Endothelial cell of umbilical vein (primary cell): Measurements from ENCODE around the gene MEAK7. TPM values are rescaled to one million over a fixed set of nuclear protein-coding genes. Genes with fewer than 3 reads are reported as not detected.

Experiments
- BruUV-seq: library from RNA; stranded (reverse); fragments of 400-500 nt; replicated peaks from 2 replicates; lab custom pipeline; 2021; lab: Mats Ljungman, UMichigan
- CTCF ChIA-PET: fragments of 300-600, 350-600 bp; sonication (Branson Sonifier 250); formaldehyde crosslinking; loops from one replicate; lab custom pipeline; 2021; ENCODE audit warnings: antibody characterized with exemption, inconsistent platforms; lab: Charles Lee
- POLR2A ChIA-PET: fragments of 300-600, 350-600 bp; sonication (Branson Sonifier 250); formaldehyde crosslinking; loops from one replicate; lab custom pipeline; 2021; ENCODE audit warnings: antibody characterized with exemption, inconsistent platforms; lab: Charles Lee
- DNase-seq: peaks from one replicate; pipeline ENCODE4 v3.0.0-alpha.2; 2011; ENCODE audit warnings: low read depth, low spot score
- FAIRE-seq: peaks from 2 replicates; lab custom pipeline; 2011; peaks lifted over from hg19 to GRCh38; lab: Jason Lieb, UNC
- H2AFZ ChIP-seq: 2 replicates; pipeline ENCODE4 v1.6.0; 2012; ENCODE audit warnings: low read depth, low read length, control low read depth, inconsistent platforms
- H3K27ac ChIP-seq: 2 replicates; pipeline ENCODE4 v1.5.1; 2011; ENCODE audit warnings: low read depth, mild to moderate bottlenecking, control low read depth, low read length, moderate library complexity; ENCODE audit not compliant: insufficient read depth
- H3K27me3 ChIP-seq, 2 experiments: 2 replicates each; pipeline versions ENCODE4 v1.6.0 to v1.6.1; 2011; ENCODE audit warnings: low read length in 2 of 2, mixed read lengths in 1 of 2; ENCODE audit not compliant: control insufficient read depth in 2 of 2, insufficient read depth in 2 of 2
- H3K36me3 ChIP-seq, 2 experiments: 2 replicates in 1 of 2; 3 replicates in 1 of 2; pipeline ENCODE4 v1.5.1; 2011; ENCODE audit warnings: low read length in 2 of 2, mild to moderate bottlenecking in 1 of 2, moderate library complexity in 1 of 2; ENCODE audit not compliant: control insufficient read depth in 2 of 2, insufficient read depth in 2 of 2; ENCODE audit errors: extremely low read depth in 1 of 2
- H3K4me1 ChIP-seq: 3 replicates; pipeline ENCODE4 v1.5.1; 2011; ENCODE audit warnings: mild to moderate bottlenecking, low read length; ENCODE audit not compliant: control insufficient read depth, insufficient read depth; ENCODE audit errors: extremely low read depth
- H3K4me2 ChIP-seq: 2 replicates; pipeline ENCODE4 v1.6.1; 2011; ENCODE audit warnings: low read length, control low read depth, mixed read lengths; ENCODE audit not compliant: insufficient read depth
- H3K4me3 ChIP-seq, 3 experiments: fragments of 200-600 bp in 1 of 3; sonication (generic), shearing (Covaris generic) in 1 of 3; replicated peaks in 1 of 3; 2 replicates each; pipeline ENCODE4 v1.5.1; 2011 to 2016; ENCODE audit warnings: control low read depth in 3 of 3, low read length in 3 of 3, mild to moderate bottlenecking in 2 of 3, inconsistent platforms in 1 of 3, low read depth in 1 of 3, moderate library complexity in 1 of 3; ENCODE audit not compliant: insufficient read depth in 1 of 3
- H3K79me2 ChIP-seq: 2 replicates; pipeline ENCODE4 v1.6.0; 2012; ENCODE audit warnings: low read length, inconsistent platforms; ENCODE audit not compliant: control insufficient read depth, insufficient read depth
- H3K9ac ChIP-seq: replicated peaks from 2 replicates; pipeline ENCODE3; 2011; ENCODE audit warnings: low read length, control low read depth; ENCODE audit not compliant: insufficient read depth; ENCODE audit errors: extremely low read depth
- H3K9me1 ChIP-seq: replicated peaks from 3 replicates; pipeline ENCODE4 v1.6.0; 2011; ENCODE audit warnings: mild to moderate bottlenecking, low read length; ENCODE audit not compliant: control insufficient read depth, insufficient read depth; ENCODE audit errors: extremely low read depth
- H3K9me3 ChIP-seq: replicated peaks from 2 replicates; pipeline ENCODE4 v1.5.1; 2012; ENCODE audit warnings: low read length, inconsistent platforms; ENCODE audit not compliant: control insufficient read depth, insufficient read depth
- H4K20me1 ChIP-seq: replicated peaks from 2 replicates; pipeline ENCODE3; 2011; ENCODE audit warnings: mild to moderate bottlenecking, low read length; ENCODE audit not compliant: control insufficient read depth, insufficient read depth; ENCODE audit errors: extremely low read depth
- EZH2 ChIP-seq: IDR thresholded peaks from 2 replicates; pipeline ENCODE4 v1.6.1; 2012; ENCODE audit warnings: borderline replicate concordance, low read depth, mild to moderate bottlenecking, moderate library complexity, low read length, inconsistent platforms; ENCODE audit not compliant: severe bottlenecking
- FOS ChIP-seq: IDR thresholded peaks from 2 replicates; pipeline ENCODE4 v1.6.1; 2011; ENCODE audit warnings: mild to moderate bottlenecking, low read length, moderate library complexity, borderline replicate concordance; ENCODE audit not compliant: insufficient read depth
- GATA2 ChIP-seq: IDR thresholded peaks from 2 replicates; pipeline ENCODE4 v1.7.0; 2011; ENCODE audit warnings: low read depth, mild to moderate bottlenecking, moderate library complexity, mixed read lengths, low read length; ENCODE audit not compliant: insufficient read length, insufficient read depth
- JUN ChIP-seq: IDR thresholded peaks from 2 replicates; pipeline ENCODE4 v1.6.1; 2011; ENCODE audit warnings: borderline replicate concordance, low read depth; ENCODE audit not compliant: insufficient read length, insufficient read depth
- MYC ChIP-seq: IDR thresholded peaks from one replicate; pipeline ENCODE4 v1.6.1; 2011; ENCODE audit warnings: mild to moderate bottlenecking, low read depth, low read length
- POLR2A ChIP-seq: IDR thresholded peaks from 2 replicates; pipeline ENCODE4 v1.6.1; 2012; ENCODE audit warnings: low read depth, mild to moderate bottlenecking, control low read depth, low read length
- POLR2AphosphoS5 ChIP-seq: IDR thresholded peaks from 2 replicates; pipeline ENCODE4 v1.6.1; 2012; ENCODE audit warnings: low read depth, mild to moderate bottlenecking, control low read depth, low read length, moderate library complexity; ENCODE audit not compliant: insufficient read depth
- dilution Hi-C: fragments of 300-500 bp; cut with MboI; formaldehyde crosslinking; loops from one replicate; pipeline ENCODE4 v1.15.0; 2019; ENCODE audit warnings: low sequenced_read_pairs; ENCODE audit not compliant: extremely low pct_ligation_motif_present
- intact Hi-C: fragments of 100-400 bp; cut with micrococcal nuclease; formaldehyde crosslinking; loops from one replicate; pipeline ENCODE4 v1.10.0; 2022
- polyA plus RNA-seq, 4 experiments: library from polyadenylated mRNA; depleted of rRNA in 3 of 4; stranded (reverse) in 3 of 4; unstranded in 1 of 4; fragments of >200 nt; gene quantifications; 2 replicates each; pipeline versions ENCODE4 v1.2.1 to v1.2.3, GENCODE V29; 2011 to 2012; ENCODE audit warnings: missing spikeins in 1 of 4
- total RNA-seq: library from RNA; stranded (reverse); gene quantifications from 2 replicates; pipeline ENCODE4 v1.2.3, GENCODE V29; 2021
- TF ChIP-seq, protein P1 (sequence below), 2 donors: IDR thresholded peaks; 1 replicate in 1 of 2; 2 replicates in 1 of 2; pipeline ENCODE4 v1.5.1; 2011; ENCODE audit warnings: low read length in 2 of 2, mild to moderate bottlenecking in 2 of 2, moderate library complexity in 2 of 2, control low read depth in 1 of 2, inconsistent platforms in 1 of 2, low read depth in 1 of 2; ENCODE audit not compliant: insufficient read depth in 1 of 2; ENCODE audit errors: extremely low read depth in 1 of 2
- TF ChIP-seq, protein P2 (sequence below): IDR thresholded peaks from 2 replicates; pipeline ENCODE4 v1.6.1; 2011; ENCODE audit not compliant: insufficient read depth, insufficient read length

MEAK7 gene
- total and polyA plus RNA-seq, 2 donors (not counting 3 experiments of a cell fraction or from before 2014, with no cell fraction given), result 16.2 to 22.7 TPM

DNA sequence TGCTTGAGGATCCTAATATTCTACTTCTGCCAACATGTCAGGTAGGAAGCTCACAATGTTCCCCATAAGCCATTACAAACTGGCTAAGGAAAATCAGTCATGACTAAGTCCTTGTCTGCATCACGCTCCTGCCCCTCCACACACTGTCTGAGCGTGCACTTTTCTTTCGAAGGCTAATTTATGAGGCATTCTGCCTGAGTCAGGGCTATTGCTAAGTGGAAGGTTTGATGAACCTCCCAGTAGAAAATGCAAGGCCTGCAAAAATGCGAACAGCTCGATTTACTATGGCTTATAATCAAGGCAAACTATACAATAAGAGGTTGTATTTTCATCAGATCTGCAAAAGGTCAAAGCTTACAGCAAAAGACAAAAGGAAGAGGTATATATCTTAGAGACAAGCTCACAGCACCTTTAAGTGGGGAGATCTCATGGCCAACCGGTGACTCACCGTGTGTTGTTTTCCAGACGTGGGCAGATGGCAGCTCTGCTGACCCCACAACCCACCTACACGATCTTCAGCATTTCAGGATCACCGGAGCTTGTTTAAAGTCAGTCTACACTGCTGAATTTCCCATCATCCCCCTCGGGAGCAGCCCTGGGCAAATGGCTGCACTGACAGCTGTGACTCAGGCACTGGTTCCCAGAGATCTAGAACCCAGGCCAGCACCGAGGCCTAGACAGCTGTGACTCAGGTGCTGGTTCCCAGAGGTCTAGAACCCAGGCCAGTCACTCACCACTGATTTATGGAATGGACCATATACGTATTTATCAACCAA, 26.1 kb downstream of the MEAK7 start:
- no peak overlapping the region for H3K4me2 ChIP-seq
- no peak for DNase-seq

More for the DNA sequence above, 26.1 kb downstream of the MEAK7 start:
- ChIA-PET CTCF (interaction anchor here (2.4 kb wide), 1 partner anchor 201 kb away, joined by 15 read pairs; no protein-coding TSS in a partner anchor), POLR2A (no interaction called here)
- Histone ChIP-seq H3K4me1 (no peaks in the 10 kb centered on the region), H3K27ac (no peak overlapping the region), H3K79me2 (no peaks in the 10 kb centered on the region), H3K27me3 (no peaks in the 10 kb centered on the region), H2AFZ (no peak overlapping the region), H3K36me3 (peaks cover 0 to 8% of the 10 kb centered on the region in 2 experiments), H3K9me3 (no peaks in the 10 kb centered on the region), H3K4me3 (no peak overlapping the region), H4K20me1 (no peaks in the 10 kb centered on the region), H3K9me1 (no peaks in the 10 kb centered on the region), H3K9ac (no peak overlapping the region)
- no TSS peak for BruUV-seq
- intact Hi-C loops (no loop called here), dilution Hi-C loops (no loop called here)
- TF ChIP-seq MYC, result no peak
- TF ChIP-seq POLR2A, result no peak
- no peak for TF ChIP-seq GATA2
- no peak for TF ChIP-seq JUN
- TF ChIP-seq, protein P1, sequence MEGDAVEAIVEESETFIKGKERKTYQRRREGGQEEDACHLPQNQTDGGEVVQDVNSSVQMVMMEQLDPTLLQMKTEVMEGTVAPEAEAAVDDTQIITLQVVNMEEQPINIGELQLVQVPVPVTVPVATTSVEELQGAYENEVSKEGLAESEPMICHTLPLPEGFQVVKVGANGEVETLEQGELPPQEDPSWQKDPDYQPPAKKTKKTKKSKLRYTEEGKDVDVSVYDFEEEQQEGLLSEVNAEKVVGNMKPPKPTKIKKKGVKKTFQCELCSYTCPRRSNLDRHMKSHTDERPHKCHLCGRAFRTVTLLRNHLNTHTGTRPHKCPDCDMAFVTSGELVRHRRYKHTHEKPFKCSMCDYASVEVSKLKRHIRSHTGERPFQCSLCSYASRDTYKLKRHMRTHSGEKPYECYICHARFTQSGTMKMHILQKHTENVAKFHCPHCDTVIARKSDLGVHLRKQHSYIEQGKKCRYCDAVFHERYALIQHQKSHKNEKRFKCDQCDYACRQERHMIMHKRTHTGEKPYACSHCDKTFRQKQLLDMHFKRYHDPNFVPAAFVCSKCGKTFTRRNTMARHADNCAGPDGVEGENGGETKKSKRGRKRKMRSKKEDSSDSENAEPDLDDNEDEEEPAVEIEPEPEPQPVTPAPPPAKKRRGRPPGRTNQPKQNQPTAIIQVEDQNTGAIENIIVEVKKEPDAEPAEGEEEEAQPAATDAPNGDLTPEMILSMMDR (IDR thresholded peaks at IDR 0.05; ENCODE audit: extremely low read depth in 1 of 2, insufficient read depth in 1 of 2, low read depth in 1 of 2, low read length in 2 of 2), result no peak
- TF ChIP-seq FOS, result no peak
- TF ChIP-seq EZH2, result no peak
- TF ChIP-seq POLR2AphosphoS5, result no peak
- TF ChIP-seq, protein P2, sequence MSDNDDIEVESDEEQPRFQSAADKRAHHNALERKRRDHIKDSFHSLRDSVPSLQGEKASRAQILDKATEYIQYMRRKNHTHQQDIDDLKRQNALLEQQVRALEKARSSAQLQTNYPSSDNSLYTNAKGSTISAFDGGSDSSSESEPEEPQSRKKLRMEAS, result no peak
- FAIRE-seq, result no peak
